NCI-H82 (cell line): ENCODE results near the gene ADAT1.
A peak's percentile ranks its signal among the peaks of the same experiment; 100 is the strongest.
"Not testable (repeated sequence)": the region's sequence is repeated elsewhere in the genome, so short reads cannot be mapped to it uniquely, and the experiment has no call there.

Source experiments
- DNase-seq: peaks from one replicate; lab custom pipeline; 2025; lab: John Stamatoyannopoulos, UW

ADAT1 gene

DNA sequence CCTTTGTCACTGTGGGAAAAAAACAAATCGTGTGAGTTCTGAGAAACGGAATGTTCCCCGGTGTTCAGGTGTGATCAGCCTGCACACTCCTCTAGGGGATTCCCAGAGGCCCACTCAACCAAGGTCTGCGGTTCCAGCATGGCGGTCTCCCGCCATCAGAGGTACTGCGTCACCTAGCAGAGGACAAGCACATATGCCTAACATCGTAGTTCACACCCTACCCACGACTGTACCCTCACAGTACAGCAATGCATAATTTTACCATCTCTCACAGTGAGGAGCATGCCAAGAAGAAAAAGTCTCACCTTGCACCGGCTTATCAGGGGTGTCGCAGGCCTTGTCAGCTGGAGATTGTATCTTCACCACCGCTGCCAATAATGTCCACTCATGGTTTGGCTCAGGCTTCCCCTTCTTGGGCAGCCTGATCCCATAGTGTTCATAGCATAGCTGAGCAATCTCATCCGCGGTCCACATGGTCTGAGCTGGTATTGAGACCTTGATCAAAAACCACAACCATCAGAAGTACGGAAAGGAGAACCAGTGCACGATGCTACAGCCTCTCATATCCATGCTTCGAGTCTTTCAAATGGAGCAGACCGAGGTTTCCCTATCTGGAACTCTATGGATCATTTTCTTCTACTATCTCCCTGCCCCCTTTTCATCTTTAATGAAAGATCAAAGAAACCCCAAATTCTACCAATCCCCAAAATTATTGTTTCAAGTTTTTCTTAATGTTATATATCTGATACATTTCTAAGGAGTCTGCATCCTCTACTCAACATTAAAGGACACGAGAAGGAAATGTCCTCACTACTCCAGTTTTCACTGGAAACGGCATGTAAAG is 2.5 kb downstream of the ADAT1 start:
- DNase-seq: no peak

DNA sequence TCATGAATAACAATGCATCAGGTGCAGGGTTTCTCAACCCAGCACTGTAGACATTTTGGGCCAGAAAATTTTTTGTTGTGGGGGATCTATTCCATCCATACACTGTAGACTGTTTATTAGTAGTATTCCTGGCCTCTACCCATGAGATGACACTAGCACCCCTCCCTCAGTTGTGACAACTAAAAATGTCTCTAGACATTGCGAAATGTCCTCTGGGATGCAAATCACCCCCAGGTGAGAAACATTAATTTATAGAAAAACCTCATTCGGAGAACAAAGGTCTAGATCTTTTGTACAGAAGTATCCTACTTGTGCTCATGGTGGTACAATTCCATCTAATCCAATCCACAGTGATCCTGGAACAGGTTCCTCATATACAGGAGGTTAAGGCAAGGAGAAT is 4.3 kb downstream of the ADAT1 start:
- DNase-seq: no peak

DNA sequence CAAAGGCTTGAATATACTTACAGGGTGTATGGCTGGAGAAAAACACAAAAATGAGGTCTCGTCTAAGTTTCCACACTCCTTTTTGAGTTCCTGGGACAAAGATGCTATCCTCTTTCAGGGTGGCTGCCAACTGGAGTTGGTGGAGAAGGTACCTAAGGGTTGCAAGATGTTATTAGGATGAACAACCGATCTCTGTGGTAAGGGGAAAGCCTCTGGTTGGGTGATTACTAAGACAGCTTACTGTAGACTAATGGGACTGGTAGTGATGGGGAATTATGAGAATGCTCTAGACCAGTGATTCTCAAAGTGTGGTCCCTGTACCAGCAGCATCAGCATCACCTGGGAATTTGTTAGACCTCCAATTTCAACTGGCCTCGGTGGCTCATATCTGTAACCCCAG is 6.0 kb downstream of the ADAT1 start:
- DNase-seq: no peak

DNA sequence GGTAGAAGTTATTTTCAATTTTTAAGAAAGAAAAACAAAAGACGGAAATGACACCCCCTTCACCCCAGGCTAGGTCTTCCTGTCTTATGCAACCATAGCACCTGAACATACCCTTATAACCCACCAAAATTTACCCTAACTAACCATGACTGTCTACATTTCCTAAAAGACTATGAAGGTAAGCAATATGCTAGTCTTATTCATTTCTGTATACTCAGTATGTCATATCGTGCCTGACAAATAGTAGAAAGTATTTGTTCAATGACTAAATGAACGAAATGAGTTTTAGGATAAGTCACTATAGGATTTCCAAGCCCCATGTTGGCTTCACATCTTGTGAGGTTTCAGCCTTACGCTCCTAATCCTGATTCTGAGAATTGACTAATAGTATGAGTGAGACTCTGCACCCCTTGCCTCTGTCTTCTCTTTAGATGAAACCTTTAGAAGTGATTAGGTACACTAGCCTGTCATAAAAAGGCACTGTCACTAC is 6.5 kb downstream of the ADAT1 start:
- DNase-seq: no peak

DNA sequence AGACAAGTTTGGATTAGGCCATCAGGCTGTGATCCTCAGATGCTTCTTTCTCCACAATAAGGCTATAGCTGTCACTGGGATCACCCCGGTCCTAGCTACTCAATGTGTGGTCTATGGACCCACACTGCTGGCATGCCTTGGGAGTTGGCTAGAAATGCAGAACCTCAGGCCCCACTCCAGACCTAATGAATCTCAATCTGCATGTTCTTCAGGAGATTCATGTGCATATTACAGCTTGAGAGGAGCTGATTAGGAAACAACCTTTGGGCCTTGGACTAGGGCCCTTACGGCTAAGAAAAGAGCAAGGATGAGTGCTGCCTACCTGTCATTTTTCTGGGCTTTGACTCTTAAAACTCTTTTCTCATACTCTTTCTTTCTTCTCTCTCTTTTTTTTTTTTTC is 7.5 kb downstream of the ADAT1 start:
- no peak for DNase-seq

DNA sequence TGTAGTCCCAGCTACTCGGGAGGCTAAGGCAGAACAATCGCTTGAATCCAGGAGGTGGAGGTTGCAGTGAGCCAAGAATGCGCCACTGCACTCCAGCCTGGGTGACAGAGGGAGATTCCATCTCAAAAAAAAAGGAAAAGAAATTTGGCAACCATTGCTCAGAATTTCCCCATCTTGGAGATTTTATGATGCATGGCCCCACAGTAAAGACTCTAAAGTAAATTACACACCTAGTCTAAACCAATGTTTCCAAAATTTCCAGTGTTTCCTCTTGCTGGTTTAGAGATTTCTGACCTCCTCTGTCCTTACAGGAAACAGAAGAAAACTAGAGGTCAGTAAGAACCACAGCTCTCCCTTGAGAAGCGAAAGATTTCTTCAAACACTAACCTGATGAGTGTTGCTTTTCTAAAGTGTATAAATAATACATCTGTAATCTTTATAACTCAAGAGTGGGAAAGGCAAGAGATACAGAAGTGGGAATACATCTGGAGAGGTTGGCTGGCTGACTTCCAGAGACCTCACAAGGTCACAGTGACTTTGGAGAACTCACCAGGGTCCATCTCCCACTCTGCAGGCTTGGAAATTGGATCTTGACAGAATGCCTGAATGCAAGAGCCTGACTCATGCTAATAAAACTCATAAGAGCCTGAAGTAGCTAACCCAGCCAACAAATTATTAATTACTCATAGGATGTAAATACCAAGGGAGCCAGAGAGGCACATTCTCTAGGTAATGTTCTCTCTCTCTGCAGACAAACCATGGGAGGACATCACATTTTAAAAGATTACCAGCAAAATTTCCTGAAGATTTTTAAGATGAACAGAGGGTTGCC is 8.8 kb downstream of the ADAT1 start:
- no peak for DNase-seq

DNA sequence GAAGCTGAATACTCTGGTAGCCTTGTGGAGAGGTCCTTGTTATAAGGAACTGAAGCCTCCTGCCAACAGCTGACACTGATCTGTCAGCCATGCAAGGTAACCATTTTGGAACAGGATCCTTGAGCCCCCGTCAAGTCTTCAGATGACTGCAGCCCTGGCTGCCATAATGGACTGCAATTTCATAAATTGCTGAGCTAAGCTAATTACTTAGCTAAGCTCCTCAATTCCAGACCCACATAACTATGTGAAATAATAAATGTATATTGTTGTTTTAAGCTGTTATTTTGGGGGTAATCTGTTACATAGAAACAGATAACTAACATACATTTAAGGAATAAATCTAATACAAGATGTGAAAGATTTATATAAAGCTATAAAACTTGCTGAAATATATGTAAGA is 16.6 kb downstream of the ADAT1 start:
- DNase-seq: no peak

DNA sequence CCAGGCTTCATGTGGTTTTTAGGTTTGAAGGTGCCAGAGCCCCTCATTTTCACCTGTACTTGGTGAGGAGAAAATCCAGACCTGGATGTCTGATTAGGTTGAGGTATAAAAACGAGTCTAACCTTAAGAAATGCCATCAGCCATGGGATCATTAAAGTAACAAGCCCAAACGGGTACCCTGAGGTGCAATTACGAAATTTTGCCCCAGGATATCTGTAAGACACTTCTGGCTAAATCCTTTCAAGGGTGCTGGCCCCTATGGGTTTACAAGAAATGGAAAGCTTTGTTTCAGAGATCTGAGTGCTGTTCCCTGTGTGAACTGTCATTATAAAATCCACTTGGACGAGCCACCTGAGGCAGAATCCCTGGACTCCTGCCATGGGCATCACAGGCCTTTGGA is 19.8 kb downstream of the ADAT1 start:
- no peak for DNase-seq

DNA sequence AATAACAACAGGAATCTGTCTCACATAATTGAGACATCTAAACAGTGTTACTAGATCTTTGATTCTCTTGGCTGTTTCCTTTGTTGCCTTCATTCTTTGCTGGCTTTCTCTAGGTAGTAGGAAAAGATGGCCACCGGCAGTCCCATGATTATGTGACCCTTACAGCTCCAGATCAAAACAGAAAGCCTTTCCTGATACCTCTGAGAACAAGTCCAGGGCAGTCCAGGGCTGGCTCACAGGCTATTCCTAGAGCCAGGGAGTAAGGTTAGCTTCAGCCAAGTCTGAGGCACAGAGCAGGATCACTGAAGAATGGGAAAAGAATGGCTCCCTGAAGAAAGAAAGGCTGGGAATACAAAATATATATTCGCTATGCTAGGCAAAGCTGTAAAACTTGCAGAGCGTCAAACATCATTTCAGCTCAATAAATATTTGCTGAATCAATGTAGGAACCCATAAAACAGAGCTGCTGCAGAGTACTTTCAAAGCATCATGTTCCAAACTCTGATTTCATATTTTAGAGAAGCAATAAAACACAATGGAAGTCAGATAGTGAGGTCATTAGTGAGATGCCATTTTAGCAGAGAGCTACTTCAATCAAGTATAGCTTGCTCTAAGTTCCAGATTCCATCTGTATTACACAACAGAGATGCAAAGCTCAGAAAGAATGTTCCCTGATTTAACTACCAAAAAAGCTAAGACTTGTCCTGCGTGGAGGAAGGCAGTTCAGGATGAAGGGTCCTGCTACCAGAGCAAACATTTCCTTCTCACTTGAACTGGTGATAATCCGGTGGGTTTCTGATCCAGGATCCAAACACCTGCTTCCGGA is 23.4 kb downstream of the ADAT1 start:
- DNase-seq: no peak

DNA sequence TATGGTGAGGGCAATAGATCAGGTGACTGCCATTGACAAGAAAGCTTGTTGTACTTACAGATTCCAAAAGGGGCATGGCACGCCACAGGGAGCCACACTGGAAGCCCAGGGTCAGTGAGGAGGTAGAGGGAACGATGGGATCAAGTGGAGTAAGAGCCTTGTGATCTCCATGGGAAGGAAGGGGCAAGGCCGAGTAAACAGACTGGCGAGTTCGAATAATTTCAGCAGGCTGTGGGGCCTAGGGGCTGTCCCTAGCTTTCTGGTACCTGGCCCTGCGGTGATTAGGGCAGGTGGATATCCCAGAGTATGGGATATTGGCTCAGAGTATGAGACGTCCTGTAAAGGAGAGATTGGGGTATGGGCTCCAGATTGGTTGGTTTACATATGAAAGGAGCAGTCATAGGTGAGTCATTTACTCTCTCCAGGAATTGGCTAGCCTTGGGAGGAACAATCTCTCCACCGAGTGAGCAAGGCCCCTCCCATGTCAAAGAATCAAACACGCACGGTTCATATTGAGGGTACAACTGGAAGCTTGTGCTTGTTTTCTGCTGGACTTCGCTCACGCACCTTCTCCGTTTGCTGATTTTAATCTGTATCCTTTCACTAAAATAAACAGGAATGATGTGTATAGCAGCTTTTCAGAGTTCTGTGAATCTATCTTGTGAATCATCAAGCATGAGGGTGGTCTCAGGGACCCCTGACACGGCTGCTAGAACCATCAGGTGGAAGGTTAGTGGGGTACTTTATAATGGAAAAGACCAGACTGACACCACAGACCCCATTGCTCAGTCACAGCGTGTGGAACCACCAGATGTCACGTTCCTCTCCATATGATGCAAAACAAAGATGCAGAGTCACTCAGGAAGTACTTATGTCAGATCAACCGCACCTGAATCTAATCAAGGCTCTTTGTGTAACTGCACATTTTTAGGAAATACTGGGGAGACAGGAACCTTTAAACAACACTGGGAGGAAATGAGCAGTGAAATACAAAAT is 29.0 kb downstream of the ADAT1 start:
- no peak for DNase-seq

DNA sequence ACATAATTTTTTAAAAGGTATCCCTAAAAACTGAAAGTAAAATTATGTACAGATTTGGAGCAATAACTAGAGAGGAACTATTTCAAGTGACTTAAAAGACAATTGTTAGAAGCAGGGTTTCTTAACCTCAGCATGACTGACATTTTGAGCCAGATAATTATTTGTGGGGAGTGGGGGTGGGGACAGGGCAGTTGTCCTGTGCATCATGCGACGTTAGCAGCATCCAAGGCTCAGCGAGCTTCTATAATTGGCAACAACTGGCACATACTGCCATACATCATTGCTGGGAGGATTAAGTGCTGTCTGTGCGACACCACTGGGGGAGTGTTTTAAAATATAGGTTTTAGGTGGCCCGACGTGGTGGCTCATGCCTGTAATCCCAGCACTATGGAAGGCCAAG is 29.8 kb downstream of the ADAT1 start:
- peak; percentile 49 for DNase-seq

DNA sequence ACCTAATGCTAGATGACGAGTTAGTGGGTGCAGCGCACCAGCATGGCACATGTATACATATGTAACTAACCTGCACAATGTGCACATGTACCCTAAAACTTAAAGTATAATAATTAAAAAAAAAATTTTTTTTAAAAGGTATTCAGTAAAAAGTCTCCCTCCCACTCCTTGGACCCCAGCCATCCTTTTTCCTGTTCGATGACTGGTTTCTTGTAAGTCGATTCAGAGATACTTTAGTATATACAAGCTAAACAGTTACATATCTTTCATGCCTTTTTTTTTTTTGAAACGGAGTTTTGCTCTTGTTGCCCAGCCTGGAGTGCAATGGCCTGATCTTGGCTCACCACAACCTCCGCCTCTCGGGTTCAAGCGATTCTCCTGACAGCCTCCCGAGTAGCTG is 31.2 kb downstream of the ADAT1 start:
- DNase-seq: not testable (repeated sequence)

DNA sequence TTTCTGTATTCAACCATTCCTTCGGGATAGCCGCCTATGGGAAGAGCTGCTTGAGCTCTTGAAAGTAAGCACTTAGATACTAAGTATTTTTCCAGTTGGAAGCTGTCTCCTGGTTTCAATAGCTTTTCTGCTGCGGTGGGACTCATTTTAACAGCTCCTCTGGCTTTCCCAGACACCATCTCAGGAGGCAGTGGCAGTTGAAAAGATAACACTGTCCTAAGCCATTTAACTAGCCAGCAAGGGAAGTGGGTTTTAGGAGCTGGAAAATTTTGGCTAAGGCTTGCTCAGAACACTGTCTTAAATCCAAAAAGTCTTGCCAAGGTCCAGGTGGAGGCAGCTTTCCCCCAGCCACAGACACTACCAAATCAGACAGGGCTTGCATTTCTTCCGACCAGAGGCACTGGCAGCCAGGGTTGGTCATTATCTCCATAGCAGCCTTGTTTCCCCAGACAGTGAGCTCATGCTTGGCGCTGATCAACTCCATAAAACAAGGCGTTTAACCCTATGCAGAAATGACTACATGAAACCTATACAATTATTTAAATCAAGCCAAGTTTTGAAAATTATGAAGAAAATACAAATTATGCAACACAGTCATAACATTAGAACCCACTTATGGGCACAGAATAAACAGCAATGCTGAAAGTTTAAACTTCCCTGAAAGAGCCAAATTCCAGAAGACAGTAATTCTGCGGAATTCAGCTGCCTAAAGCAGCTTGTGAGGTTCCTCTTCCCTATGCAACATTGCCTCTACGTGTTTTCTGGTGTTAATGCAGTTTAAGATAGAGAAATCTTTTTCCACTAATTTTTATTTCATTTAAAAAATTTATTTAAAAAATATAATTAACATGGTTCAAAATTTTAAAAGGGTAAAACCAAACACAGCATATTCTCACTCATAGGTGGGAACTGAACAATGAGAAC is 31.9 kb downstream of the ADAT1 start:
- DNase-seq: peak; percentile 12

DNA sequence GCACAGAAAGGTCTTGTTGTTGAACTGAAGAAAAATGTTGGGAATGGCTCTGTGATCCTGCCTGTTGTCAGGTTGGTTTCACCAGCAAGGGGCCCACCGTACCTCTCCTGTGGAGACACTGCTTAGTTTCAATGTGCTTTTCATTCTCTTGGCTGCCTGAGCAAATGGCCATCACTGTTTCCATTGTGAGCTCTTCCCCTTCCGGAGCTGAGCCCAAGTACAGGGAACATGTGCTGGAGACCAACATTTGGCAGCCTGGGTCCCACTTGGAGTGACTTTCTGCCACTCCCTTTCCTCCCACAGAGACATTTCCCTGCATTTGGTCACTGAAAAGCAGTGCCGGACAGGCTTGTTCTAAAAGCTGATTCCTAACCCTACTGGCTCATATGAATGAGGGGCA is 33.8 kb downstream of the ADAT1 start:
- no peak for DNase-seq

DNA sequence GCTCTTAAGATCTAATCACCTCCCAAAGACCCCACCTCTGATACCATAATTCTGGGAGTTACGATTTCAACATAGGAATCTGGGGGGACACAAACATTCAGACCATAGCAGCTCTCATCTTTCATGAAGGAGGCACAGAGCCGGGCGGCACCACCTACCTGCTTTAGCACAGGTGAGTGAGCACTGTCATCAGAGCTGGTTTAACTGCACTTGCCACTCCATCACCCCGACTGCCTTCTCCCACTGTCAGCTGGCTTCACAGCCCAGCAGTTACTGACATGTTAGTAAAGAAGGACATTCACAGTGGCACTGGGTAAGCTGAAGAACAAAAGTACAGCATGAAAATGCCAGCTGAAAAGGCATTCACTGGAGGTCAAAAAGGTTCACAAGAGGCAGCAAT is 34.4 kb downstream of the ADAT1 start:
- no peak for DNase-seq

DNA sequence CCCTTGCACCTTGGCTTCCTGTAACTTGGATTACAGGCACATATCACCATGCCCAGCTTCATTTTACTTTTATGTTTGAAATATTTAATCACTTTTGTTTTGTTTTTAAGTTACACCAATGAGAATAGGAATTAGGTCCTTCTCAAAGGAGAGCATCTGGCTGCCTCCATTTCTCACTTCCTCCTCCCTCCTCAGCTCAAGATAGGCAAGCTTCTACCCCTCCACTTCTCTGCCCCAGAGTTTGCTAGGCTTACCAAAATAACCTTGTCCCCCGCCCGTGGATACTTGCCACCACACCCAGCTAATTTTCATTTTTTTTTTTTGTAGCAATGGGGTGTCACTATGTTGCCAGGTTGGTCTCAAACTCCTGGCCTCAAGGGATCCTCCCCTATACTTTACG is 39.0 kb downstream of the ADAT1 start:
- no peak for DNase-seq

DNA sequence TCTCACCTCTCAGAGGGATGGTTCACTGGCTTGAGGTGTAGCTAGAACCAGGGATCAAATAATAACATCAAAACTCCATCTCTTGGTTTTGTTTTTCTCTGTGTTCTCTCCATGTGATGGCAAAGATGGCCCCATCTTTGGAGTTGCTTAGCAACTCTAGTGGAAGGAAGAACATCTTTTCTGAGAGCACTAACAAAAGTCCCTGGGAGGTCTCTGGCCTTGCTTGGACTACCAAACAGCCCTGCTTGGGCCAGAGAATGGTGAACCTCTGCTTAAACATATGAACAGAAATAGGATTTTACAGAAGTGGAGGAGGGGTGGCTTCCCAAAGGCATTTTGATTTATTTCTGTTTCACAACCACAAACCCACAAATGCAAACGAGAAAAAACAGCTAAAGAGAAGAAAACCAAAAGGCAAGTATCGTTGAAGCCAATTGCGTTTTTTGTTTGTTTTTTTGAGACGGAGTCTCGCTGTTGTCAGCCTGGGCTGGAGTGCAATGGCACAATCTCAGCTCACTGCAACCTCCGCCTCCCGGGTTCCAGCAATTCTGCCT is 43.7 kb downstream of the ADAT1 start:
- no peak for DNase-seq

DNA sequence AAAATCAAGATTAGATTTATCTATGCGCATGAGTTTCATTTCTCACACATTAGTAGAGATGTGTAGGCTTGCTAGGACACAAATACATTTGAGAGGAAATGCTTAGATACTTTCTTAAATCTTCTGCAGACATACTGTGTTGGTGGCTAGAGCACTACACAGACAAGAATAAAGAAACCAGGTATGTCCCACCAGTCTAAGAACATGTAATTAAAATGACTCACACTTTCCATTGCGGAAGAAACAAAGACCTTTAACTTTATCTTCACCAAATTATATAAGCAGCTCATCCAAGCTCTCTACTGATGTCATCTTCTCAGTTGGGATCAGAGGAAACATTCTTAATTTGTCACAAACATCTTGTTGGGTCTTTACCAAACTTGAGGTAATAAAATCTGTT is 44.4 kb downstream of the ADAT1 start:
- no peak for DNase-seq

DNA sequence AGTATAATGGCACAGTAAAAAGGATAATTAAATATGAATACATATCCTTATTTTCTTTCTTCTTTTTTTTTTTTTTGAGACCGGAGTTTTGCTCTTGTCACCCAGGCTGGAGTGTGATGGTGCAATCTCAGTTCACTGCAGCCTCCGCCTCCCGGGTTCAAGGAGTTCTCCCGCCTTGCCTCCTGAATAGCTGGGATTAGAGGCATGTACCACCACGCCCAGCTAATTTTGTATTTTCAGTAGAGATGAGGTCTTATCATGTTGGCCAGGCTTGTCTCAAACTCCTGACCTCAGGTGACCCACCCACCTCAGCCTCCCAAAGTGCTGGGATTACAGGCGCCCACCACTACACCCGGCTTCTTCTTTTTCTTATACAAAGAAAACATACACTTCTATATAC is 44.9 kb downstream of the ADAT1 start:
- DNase-seq: no peak

DNA sequence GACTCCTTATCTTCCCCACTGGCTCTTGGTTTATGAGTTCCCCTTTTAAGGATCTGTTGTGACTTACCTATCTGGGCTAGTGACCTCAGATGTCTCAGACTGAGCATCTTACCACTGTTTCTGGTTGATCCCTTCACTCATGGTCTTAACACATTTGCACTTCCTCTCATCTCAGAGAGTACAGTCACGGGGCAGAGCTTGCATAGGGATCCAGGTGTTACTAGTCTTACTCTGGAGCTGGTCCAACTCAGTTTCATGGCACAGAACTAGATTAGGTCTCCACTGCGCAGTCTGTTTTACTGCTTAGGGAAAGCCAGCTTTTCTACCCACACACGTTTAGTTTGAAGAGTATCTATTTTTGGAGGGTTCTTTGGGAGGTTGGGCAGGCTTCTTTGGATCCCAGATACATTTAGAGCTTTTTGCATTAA is 46.7 kb downstream of the ADAT1 start:
- peak; percentile 33 for DNase-seq
